ENCODE results near the gene LTBR. TPM values are rescaled to one million over a fixed set of nuclear protein-coding genes. Genes with fewer than 3 reads are reported as not detected.
A peak's percentile ranks its signal among the peaks of the same experiment; 100 is the strongest.

Gene LTBR
- total RNA-seq, 1 experiment from 2014 or later, result 4.8 TPM

GRCh38 chr12:6386038-6386437 is 2.1 kb downstream of the LTBR start:
- TF ChIP-seq CTCF (conservative IDR thresholded peaks at IDR 0.05), result no peak
- Histone ChIP-seq H3K79me2 (ENCODE audit: insufficient read depth, low read length) (no peaks in the 10 kb centered on the region), H2AFZ (ENCODE audit: low read length) (no peak overlapping the region), H4K8ac (replicated peaks; ENCODE audit: insufficient read length, low read depth, low read length) (no peak overlapping the region), H3K4ac (ENCODE audit: low read depth, low read length) (no peak overlapping the region), H3K27me3 (ENCODE audit: insufficient read depth, low read length) (no peaks in the 10 kb centered on the region; the same call in 1 of the 2 replicates), H3K14ac (ENCODE audit: insufficient read depth, low read length) (no peak overlapping the region), H2BK20ac (ENCODE audit: low read depth, low read length, poor library complexity, severe bottlenecking) (no peak overlapping the region), H3K27ac (ENCODE audit: insufficient read length, low read depth, low read length) (no peak overlapping the region), H2BK120ac (ENCODE audit: low read depth, low read length, poor library complexity, severe bottlenecking) (no peak overlapping the region), H2BK5ac (ENCODE audit: insufficient read length, low read length) (no peak overlapping the region), H2BK15ac (ENCODE audit: low read depth, low read length) (no peak overlapping the region), H4K5ac (ENCODE audit: insufficient read length, low read depth, low read length) (no peak overlapping the region), H3K23ac (ENCODE audit: insufficient read length, low read depth, low read length) (no peak overlapping the region), H3K9me3 (ENCODE audit: control insufficient read depth, low read depth, low read length) (no peaks in the 10 kb centered on the region), H3K9ac (ENCODE audit: extremely low read depth, insufficient read length, low read length) (no peak overlapping the region), H3K4me1 (ENCODE audit: insufficient read depth, low read length) (peaks cover 5% of the 10 kb centered on the region), H2AK5ac (ENCODE audit: insufficient read length, low read length) (no peak overlapping the region), H3K4me2 (ENCODE audit: insufficient read depth, insufficient read length, low read length) (no peak overlapping the region), H3K18ac (ENCODE audit: insufficient read length, low read depth, low read length) (no peak overlapping the region), H4K20me1 (ENCODE audit: control insufficient read depth, insufficient read depth, insufficient read length) (no peaks in the 10 kb centered on the region), H2BK12ac (ENCODE audit: insufficient read length, low read depth, low read length) (no peak overlapping the region), H3K56ac (ENCODE audit: insufficient read length, low read depth, low read length) (no peak overlapping the region), H3T11ph (ENCODE audit: low read length) (no peak overlapping the region), H3K79me1 (ENCODE audit: insufficient read depth, low read depth, low read length, poor library complexity, severe bottlenecking) (no peaks in the 10 kb centered on the region), H4K91ac (ENCODE audit: insufficient read length, low read depth, low read length) (no peak overlapping the region), H3K23me2 (ENCODE audit: insufficient read length, low read depth, low read length, poor library complexity, severe bottlenecking) (no peaks in the 10 kb centered on the region)
- Mint-ChIP-seq H3K36me3 (ENCODE audit: insufficient read depth in 1 of 3, low read depth in 3 of 3) (no peaks in the 10 kb centered on the region), H3K9me3 (no peaks in the 10 kb centered on the region; a peak in 2 of 5 replicates), H3K27me3 (ENCODE audit: low read depth) (peaks cover 34% of the 10 kb centered on the region), H3K4me3 (no peak overlapping the region; a peak in 1 of 5 replicates), H3K27ac (peak overlapping the region in 1 of 3 experiments; percentile 43; a peak in 2 of 7 replicates), H3K4me1 (peaks cover 45 to 50% of the 10 kb centered on the region in 2 experiments)
- DNase-seq, result peak; percentile 26
- no CpG with 5 or more reads among the region's 11 CpGs for WGBS (ENCODE audit: extremely low coverage, insufficient read length, low lambda C conversion rate)

Data from H9 (cell line).